Nephron progenitor cell (in vitro differentiated cells): Measurements from ENCODE around the gene SOCS3.
A peak's percentile ranks its signal among the peaks of the same experiment; 100 is the strongest.

Source experiments
- DNase-seq: peaks from one replicate; pipeline ENCODE4 v3.0.0; 2021
- H3K27ac Mint-ChIP-seq: 2 replicates; pipeline ENCODE4 v1.8.0; 2021; ENCODE audit warnings: mild to moderate bottlenecking, moderate library complexity, mixed read lengths
- H3K27me3 Mint-ChIP-seq: 2 replicates; pipeline ENCODE4 v1.8.0; 2021; ENCODE audit warnings: mild to moderate bottlenecking, low read depth, mixed read lengths; ENCODE audit not compliant: poor library complexity
- H3K36me3 Mint-ChIP-seq: 2 replicates; pipeline ENCODE4 v1.8.0; 2021; ENCODE audit warnings: low read depth, mixed read lengths
- H3K4me1 Mint-ChIP-seq: 2 replicates; pipeline ENCODE4 v1.8.0; 2021; ENCODE audit warnings: mixed read lengths
- H3K4me3 Mint-ChIP-seq: 2 replicates; pipeline ENCODE4 v1.8.0; 2021; ENCODE audit warnings: mild to moderate bottlenecking, moderate library complexity, mixed read lengths
- H3K9me3 Mint-ChIP-seq: 2 replicates; pipeline ENCODE4 v1.8.0; 2021; ENCODE audit warnings: mild to moderate bottlenecking, moderate library complexity, mixed read lengths
- TF ChIP-seq, protein P1 (sequence below): fragments of 200-600 bp; sonication (generic); IDR thresholded peaks from 2 replicates; pipeline ENCODE4 v1.5.0; 2021; ENCODE audit warnings: antibody characterized with exemption

Gene SOCS3

GRCh38 chr17:78369791-78370381 is 10.0 kb upstream of the SOCS3 start:
- no peak for DNase-seq
- Mint-ChIP-seq H3K4me3 (no peak overlapping the region), H3K27me3 (peaks cover 5% of the 10 kb centered on the region), H3K4me1 (peaks cover 69% of the 10 kb centered on the region), H3K9me3 (no peaks in the 10 kb centered on the region), H3K36me3 (no peaks in the 10 kb centered on the region), H3K27ac (peak overlapping the region; percentile 77)
- TF ChIP-seq, protein P1, sequence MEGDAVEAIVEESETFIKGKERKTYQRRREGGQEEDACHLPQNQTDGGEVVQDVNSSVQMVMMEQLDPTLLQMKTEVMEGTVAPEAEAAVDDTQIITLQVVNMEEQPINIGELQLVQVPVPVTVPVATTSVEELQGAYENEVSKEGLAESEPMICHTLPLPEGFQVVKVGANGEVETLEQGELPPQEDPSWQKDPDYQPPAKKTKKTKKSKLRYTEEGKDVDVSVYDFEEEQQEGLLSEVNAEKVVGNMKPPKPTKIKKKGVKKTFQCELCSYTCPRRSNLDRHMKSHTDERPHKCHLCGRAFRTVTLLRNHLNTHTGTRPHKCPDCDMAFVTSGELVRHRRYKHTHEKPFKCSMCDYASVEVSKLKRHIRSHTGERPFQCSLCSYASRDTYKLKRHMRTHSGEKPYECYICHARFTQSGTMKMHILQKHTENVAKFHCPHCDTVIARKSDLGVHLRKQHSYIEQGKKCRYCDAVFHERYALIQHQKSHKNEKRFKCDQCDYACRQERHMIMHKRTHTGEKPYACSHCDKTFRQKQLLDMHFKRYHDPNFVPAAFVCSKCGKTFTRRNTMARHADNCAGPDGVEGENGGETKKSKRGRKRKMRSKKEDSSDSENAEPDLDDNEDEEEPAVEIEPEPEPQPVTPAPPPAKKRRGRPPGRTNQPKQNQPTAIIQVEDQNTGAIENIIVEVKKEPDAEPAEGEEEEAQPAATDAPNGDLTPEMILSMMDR: no peak

DNA sequence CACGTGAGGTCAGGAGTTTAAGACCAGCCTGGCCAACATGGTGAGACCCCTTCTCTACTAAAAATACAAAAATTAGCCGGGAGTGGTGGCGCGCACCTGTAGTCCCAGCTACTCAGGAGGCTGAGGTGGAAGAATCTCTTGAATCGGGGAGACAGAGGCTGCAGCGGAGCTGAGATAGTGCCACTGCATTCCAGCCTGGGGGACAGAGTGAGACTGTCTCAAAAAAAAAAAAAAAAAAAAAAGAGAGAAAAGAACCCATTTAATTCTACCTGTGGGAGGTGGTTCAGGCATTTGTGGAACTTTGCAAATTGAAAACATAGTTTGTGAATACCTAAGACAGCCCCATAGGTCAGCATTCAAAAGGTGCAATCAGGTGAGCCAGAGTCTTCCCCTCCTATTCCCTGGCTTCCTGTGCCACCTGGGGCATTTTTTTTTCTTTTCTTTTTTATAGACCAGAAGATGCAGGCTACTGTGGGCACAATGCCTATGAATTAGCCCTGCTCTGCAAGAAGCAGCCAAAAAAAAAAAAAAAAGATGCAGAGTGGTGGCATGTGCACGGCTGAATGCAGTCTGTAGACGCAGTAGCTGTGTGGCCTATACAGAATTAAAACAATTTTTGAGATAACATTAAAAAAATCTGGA is 9.1 kb upstream of the SOCS3 start:
- H3K4me1 Mint-ChIP-seq: peaks cover 69% of the 10 kb centered on the region
- peaks cover 5% of the 10 kb centered on the region for H3K27me3 Mint-ChIP-seq
- no peak overlapping the region for H3K27ac Mint-ChIP-seq
- no peaks in the 10 kb centered on the region for H3K36me3 Mint-ChIP-seq
- no peak for DNase-seq
- no peak overlapping the region for H3K4me3 Mint-ChIP-seq
- no peaks in the 10 kb centered on the region for H3K9me3 Mint-ChIP-seq
- TF ChIP-seq, protein P1: no peak

DNA sequence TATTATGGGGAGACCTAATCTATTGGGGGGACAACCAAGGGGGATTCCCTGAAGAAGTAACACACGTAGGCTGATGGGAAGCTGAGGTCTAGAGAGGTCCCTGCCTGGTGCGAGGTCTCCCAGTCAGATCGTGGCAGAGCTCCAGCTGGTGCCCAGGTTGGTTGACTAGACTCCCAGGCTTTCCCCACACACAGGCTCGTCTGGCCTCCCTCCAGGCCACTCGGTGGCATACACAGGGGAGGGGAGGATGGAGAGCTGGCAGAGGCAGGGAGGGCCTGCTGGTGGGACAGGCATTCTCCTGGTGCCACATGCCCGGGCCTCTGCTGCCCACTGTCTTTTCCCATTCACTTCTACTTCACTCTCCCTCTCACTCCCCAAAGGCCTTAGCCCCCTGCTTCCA is 8.5 kb upstream of the SOCS3 start:
- no peaks in the 10 kb centered on the region for H3K36me3 Mint-ChIP-seq
- H3K27ac Mint-ChIP-seq: peak overlapping the region; percentile 48
- peaks cover 5% of the 10 kb centered on the region for H3K27me3 Mint-ChIP-seq
- H3K9me3 Mint-ChIP-seq: no peaks in the 10 kb centered on the region
- peaks cover 69% of the 10 kb centered on the region for H3K4me1 Mint-ChIP-seq
- TF ChIP-seq, protein P1: no peak
- DNase-seq: no peak
- no peak overlapping the region for H3K4me3 Mint-ChIP-seq

GRCh38 chr17:78367193-78367592 is 7.3 kb upstream of the SOCS3 start:
- no peak for DNase-seq
- H3K36me3 Mint-ChIP-seq: no peaks in the 10 kb centered on the region
- H3K4me1 Mint-ChIP-seq: peaks cover 67% of the 10 kb centered on the region
- TF ChIP-seq, protein P1: no peak
- H3K27me3 Mint-ChIP-seq: peaks cover 8% of the 10 kb centered on the region
- no peak overlapping the region for H3K4me3 Mint-ChIP-seq
- no peak overlapping the region for H3K27ac Mint-ChIP-seq
- H3K9me3 Mint-ChIP-seq: no peaks in the 10 kb centered on the region

DNA sequence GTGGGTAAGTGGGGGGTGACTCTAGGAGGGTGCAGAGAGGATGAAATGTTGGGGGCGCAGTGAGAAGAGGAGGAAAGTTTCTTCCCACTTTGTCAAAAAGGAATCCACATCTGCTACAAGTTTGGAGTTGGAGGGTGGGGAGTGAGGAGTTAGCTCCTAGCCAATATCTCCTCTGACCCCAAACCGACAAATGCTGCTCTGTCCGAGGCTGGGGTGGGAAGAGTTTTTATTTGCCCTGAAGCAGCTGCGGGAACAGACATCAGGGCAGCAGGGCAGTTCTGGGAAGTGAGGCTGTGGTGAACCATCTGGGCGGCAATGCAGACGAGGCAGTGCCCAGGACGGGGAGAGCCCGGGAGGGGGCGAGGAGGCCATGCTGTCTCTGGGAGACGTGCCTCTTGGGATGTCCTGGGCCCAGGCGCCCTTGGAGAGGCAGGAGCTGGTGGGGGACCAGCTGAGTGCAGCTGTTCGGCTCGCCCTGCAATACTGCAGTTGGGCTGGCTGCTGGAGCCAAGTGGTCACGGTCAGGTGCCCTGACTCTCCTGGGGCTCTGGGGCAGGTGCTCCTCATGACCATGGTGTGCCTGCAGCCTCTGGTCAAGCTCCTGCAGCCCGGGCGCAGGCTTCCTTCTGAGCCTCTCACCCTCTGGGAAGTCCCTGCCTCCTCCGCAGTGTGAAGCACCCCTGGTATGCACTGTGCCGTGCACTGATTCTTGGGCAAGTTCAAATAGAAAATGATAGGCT is 6.4 kb upstream of the SOCS3 start:
- no peak for DNase-seq
- H3K4me1 Mint-ChIP-seq: peaks cover 69% of the 10 kb centered on the region
- H3K4me3 Mint-ChIP-seq: peak overlapping the region; percentile 68
- no peaks in the 10 kb centered on the region for H3K9me3 Mint-ChIP-seq
- H3K36me3 Mint-ChIP-seq: no peaks in the 10 kb centered on the region
- H3K27me3 Mint-ChIP-seq: peaks cover 8% of the 10 kb centered on the region
- TF ChIP-seq, protein P1: no peak
- H3K27ac Mint-ChIP-seq: peak overlapping the region; percentile 99
